ENCODE results near the gene PUS10.

- no peak for TF ChIP-seq CTCF (conservative IDR thresholded peaks at IDR 0.05; ENCODE audit: low read length)
- TF ChIP-seq EZH2phosphoT487 (IDR thresholded peaks at IDR 0.05; ENCODE audit: borderline replicate concordance, low read depth, low read length), result no peak
Observed at GRCh38 chr2:60976875-60977561, 41.0 kb downstream of the PUS10 start.
